Activated B cell treated with CpG ODN at 0.5 μM for 24 hours (primary cell): ENCODE data around the gene TDRD10. TPM values are rescaled to one million over a fixed set of nuclear protein-coding genes. Genes with fewer than 3 reads are reported as not detected.

Source experiments
- ATAC-seq: fragments of 200-7000 bp; cut with Tn5 transposase; one replicate; pipeline ENCODE4 v1.10.0; 2021; ENCODE audit warnings: low read depth, mild to moderate bottlenecking, moderate library complexity
- CTCF ChIA-PET: fragments of 350-600 bp; sonication (Branson Sonifier 250); formaldehyde crosslinking; loops from one replicate; lab custom pipeline; 2021; ENCODE audit warnings: antibody characterized with exemption; lab: Charles Lee
- POLR2A ChIA-PET: fragments of 350-600 bp; sonication (Branson Sonifier 250); formaldehyde crosslinking; loops from one replicate; lab custom pipeline; 2021; ENCODE audit warnings: antibody characterized with exemption; lab: Charles Lee
- DNase-seq: peaks from one replicate; pipeline ENCODE4 v3.0.0; 2022
- H3K27ac Mint-ChIP-seq: one replicate; pipeline ENCODE4 v1.8.0; 2020; ENCODE audit warnings: mixed read lengths
- H3K27me3 Mint-ChIP-seq: one replicate; pipeline ENCODE4 v1.8.0; 2021; ENCODE audit warnings: mixed read lengths
- H3K36me3 Mint-ChIP-seq: one replicate; pipeline ENCODE4 v1.8.0; 2021; ENCODE audit warnings: low read depth, mixed read lengths
- H3K4me1 Mint-ChIP-seq: one replicate; pipeline ENCODE4 v1.8.0; 2021; ENCODE audit warnings: mixed read lengths
- H3K4me3 Mint-ChIP-seq: one replicate; pipeline ENCODE4 v1.8.0; 2020; ENCODE audit warnings: mild to moderate bottlenecking, mixed read lengths
- H3K9me3 Mint-ChIP-seq: one replicate; pipeline ENCODE4 v1.8.0; 2020; ENCODE audit warnings: mixed read lengths
- CTCF ChIP-seq: fragments of 200-600 bp; IDR thresholded peaks from one replicate; pipeline ENCODE4 v1.8.0; 2022; ENCODE audit warnings: antibody characterized with exemption, mild to moderate bottlenecking
- intact Hi-C: fragments of 100-400 bp; cut with micrococcal nuclease; formaldehyde crosslinking; loops from one replicate; pipeline ENCODE4 v1.15.1; 2024
- total RNA-seq: library from RNA; stranded (reverse); gene quantifications from 2 replicates; pipeline ENCODE4 v1.2.3, GENCODE V29; 2022

The TDRD10 gene
- total RNA-seq, 1 donor from 2014 or later, result not detected

- intact Hi-C loops, result no loop called here
- Mint-ChIP-seq H3K36me3 (no peaks in the 10 kb centered on the region), H3K27me3 (peaks cover 30% of the 10 kb centered on the region), H3K4me3 (no peak overlapping the region), H3K27ac (no peak overlapping the region), H3K4me1 (no peaks in the 10 kb centered on the region), H3K9me3 (no peaks in the 10 kb centered on the region)
- POLR2A ChIA-PET, result no interaction called here
- CTCF ChIA-PET, result no interaction called here
- ATAC-seq, result no peak
- no peak for TF ChIP-seq CTCF
- no peak for DNase-seq
Measured at GRCh38 chr1:154519591-154519991, 17.6 kb downstream of the TDRD10 start.

GRCh38 chr1:154520333-154520732 is 18.3 kb downstream of the TDRD10 start:
- Mint-ChIP-seq H3K9me3 (no peaks in the 10 kb centered on the region), H3K27me3 (peaks cover 33% of the 10 kb centered on the region), H3K36me3 (no peaks in the 10 kb centered on the region), H3K4me3 (no peak overlapping the region), H3K27ac (no peak overlapping the region), H3K4me1 (no peaks in the 10 kb centered on the region)
- ChIA-PET CTCF (no interaction called here), POLR2A (no interaction called here)
- intact Hi-C loops, result no loop called here
- no peak for DNase-seq
- TF ChIP-seq CTCF, result no peak
- ATAC-seq, result no peak

GRCh38 chr1:154521695-154522094 is 19.7 kb downstream of the TDRD10 start:
- Mint-ChIP-seq H3K9me3 (no peaks in the 10 kb centered on the region), H3K27ac (no peak overlapping the region), H3K4me1 (no peaks in the 10 kb centered on the region), H3K36me3 (no peaks in the 10 kb centered on the region), H3K27me3 (peaks cover 29% of the 10 kb centered on the region), H3K4me3 (no peak overlapping the region)
- intact Hi-C loops, result no loop called here
- DNase-seq, result no peak
- ChIA-PET POLR2A (no interaction called here), CTCF (no interaction called here)
- ATAC-seq, result no peak
- no peak for TF ChIP-seq CTCF

- Mint-ChIP-seq H3K4me1 (no peaks in the 10 kb centered on the region), H3K36me3 (no peaks in the 10 kb centered on the region), H3K4me3 (no peak overlapping the region), H3K27ac (no peak overlapping the region), H3K27me3 (peaks cover 18% of the 10 kb centered on the region), H3K9me3 (no peaks in the 10 kb centered on the region)
- no peak for TF ChIP-seq CTCF
- ChIA-PET POLR2A (no interaction called here), CTCF (no interaction called here)
- ATAC-seq, result no peak
- DNase-seq, result no peak
- intact Hi-C loops, result no loop called here
Measured at GRCh38 chr1:154524881-154525280, 22.9 kb downstream of the TDRD10 start.

- DNase-seq (no peak), ATAC-seq (no peak)
- ChIA-PET POLR2A (no interaction called here), CTCF (no interaction called here)
- intact Hi-C loops, result no loop called here
- no peaks in the 10 kb centered on the region for H3K36me3 Mint-ChIP-seq
- H3K4me1 Mint-ChIP-seq, result no peaks in the 10 kb centered on the region
- no peaks in the 10 kb centered on the region for H3K9me3 Mint-ChIP-seq
- H3K27ac Mint-ChIP-seq, result no peak overlapping the region
- no peak overlapping the region for H3K4me3 Mint-ChIP-seq
- H3K27me3 Mint-ChIP-seq, result peaks cover 15% of the 10 kb centered on the region
- TF ChIP-seq CTCF, result no peak
Measured at GRCh38 chr1:154527192-154527591, 25.2 kb downstream of the TDRD10 start.
